CD4-positive, alpha-beta T cell treated with Interferon gamma for 1 hour (primary cell): ENCODE results near the gene CDS2.

Experiments used
- DNase-seq: peaks from one replicate; pipeline ENCODE4 v3.0.0-alpha.2; 2020

CDS2 gene

GRCh38 chr20:5119435-5120184, 7.2 kb upstream of the CDS2 start, which contains the start of gene PCNA:
TSS of gene PCNA (minus strand) at chr20:5119958. CDS start at chr20:5119798, 160 bp downstream.
- peak; percentile 94 for DNase-seq

GRCh38 chr20:5120185-5120476, 6.7 kb upstream of the CDS2 start:
- DNase-seq: no peak

- no peak for DNase-seq
These were observed 3.9 kb upstream of the CDS2 start for GRCh38 chr20:5122873-5123260.

- peak; percentile 79 for DNase-seq
These were observed 523 bp downstream of the CDS2 start for GRCh38 chr20:5127204-5127858.

- no peak for DNase-seq
These were observed 1.1 kb downstream of the CDS2 start for GRCh38 chr20:5127859-5128424.

GRCh38 chr20:5128886-5129285, 2.1 kb downstream of the CDS2 start:
- no peak for DNase-seq

GRCh38 chr20:5131502-5131901, 4.7 kb downstream of the CDS2 start:
- DNase-seq: no peak

- DNase-seq: no peak
These were observed 7.2 kb downstream of the CDS2 start for GRCh38 chr20:5133998-5134397.

- DNase-seq: no peak
These were observed 8.7 kb downstream of the CDS2 start for GRCh38 chr20:5135363-5136012.

GRCh38 chr20:5136096-5136495, 9.3 kb downstream of the CDS2 start:
- no peak for DNase-seq

- DNase-seq: no peak
These were observed 13.4 kb downstream of the CDS2 start for GRCh38 chr20:5140195-5140594.

- no peak for DNase-seq
These were observed 14.8 kb downstream of the CDS2 start for GRCh38 chr20:5141615-5142014.

- no peak for DNase-seq
These were observed 17.0 kb downstream of the CDS2 start for GRCh38 chr20:5143851-5144250.

- no peak for DNase-seq
These were observed 18.7 kb downstream of the CDS2 start for GRCh38 chr20:5145365-5146098.

- DNase-seq: no peak
These were observed 19.4 kb downstream of the CDS2 start for GRCh38 chr20:5146099-5146668.

GRCh38 chr20:5146871-5147592, 20.2 kb downstream of the CDS2 start:
- DNase-seq: no peak

GRCh38 chr20:5148581-5148980, 21.8 kb downstream of the CDS2 start:
- DNase-seq: no peak

- no peak for DNase-seq
These were observed 23.1 kb downstream of the CDS2 start for GRCh38 chr20:5149892-5150225.

GRCh38 chr20:5150226-5151076, 23.6 kb downstream of the CDS2 start:
- DNase-seq: no peak

GRCh38 chr20:5153152-5153467, 26.3 kb downstream of the CDS2 start:
- DNase-seq: no peak
